AG04450 (cell line): ENCODE data around the gene TMEM101. TPM values are rescaled to one million over a fixed set of nuclear protein-coding genes. Genes with fewer than 3 reads are reported as not detected.
A peak's percentile ranks its signal among the peaks of the same experiment; 100 is the strongest.

Experiments
- CTCF ChIA-PET: fragments of 300-600, 350-600 bp; formaldehyde crosslinking; extraction: SDS; loops from one replicate; lab custom pipeline; 2022; ENCODE audit warnings: antibody characterized with exemption, inconsistent platforms; lab: Charles Lee
- POLR2A ChIA-PET: fragments of 350-600 bp; formaldehyde crosslinking; extraction: SDS; loops from one replicate; lab custom pipeline; 2021; ENCODE audit warnings: antibody characterized with exemption, inconsistent platforms; lab: Yijun Ruan, JAX
- DNase-seq: peaks from one replicate; pipeline ENCODE4 v3.0.0-alpha.2; 2011; ENCODE audit warnings: low read depth, low spot score
- H3K27ac ChIP-seq: one replicate; pipeline ENCODE4 v1.5.1; 2012; ENCODE audit warnings: low read depth, low read length, control low read depth
- H3K27me3 ChIP-seq: one replicate; pipeline ENCODE4 v1.6.0; 2012; ENCODE audit warnings: low read length; ENCODE audit not compliant: control insufficient read depth, insufficient read depth
- H3K4me3 ChIP-seq: 2 replicates; pipeline ENCODE4 v1.5.1; 2011; ENCODE audit warnings: mild to moderate bottlenecking, low read depth, low read length, control low read depth
- H3K9me3 ChIP-seq: 2 replicates; pipeline ENCODE4 v1.5.1; 2012; ENCODE audit warnings: low read length; ENCODE audit not compliant: control insufficient read depth, insufficient read depth
- CTCF ChIP-seq: IDR thresholded peaks from 2 replicates; pipeline ENCODE4 v1.5.1; 2011; ENCODE audit warnings: low read depth, low read length, control low read depth, inconsistent platforms
- polyA plus RNA-seq: library from polyadenylated mRNA; depleted of rRNA; stranded (reverse); fragments of >200 nt; gene quantifications from 2 replicates; pipeline ENCODE4 v1.2.3, GENCODE V29; 2011

The TMEM101 gene
- polyA plus RNA-seq, 1 experiment, result 31.3 TPM

DNA sequence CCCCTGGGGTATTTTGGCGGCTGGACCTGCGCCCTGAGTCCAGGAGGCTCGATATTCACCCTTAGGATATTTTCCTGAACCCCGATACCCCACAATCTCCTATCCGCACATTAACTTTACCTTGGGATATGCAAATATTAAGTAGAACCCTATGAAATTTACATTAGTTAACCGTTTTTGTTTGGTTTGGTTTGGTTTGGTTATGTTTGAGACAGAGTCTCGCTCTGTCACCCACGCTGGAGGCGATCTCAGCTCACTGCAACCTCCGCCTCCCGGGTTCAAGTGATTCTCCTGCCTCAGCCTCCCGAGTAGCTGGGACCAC is 19.7 kb downstream of the TMEM101 start:
- Histone ChIP-seq H3K27ac (no peak overlapping the region), H3K27me3 (peaks cover 13% of the 10 kb centered on the region), H3K9me3 (no peaks in the 10 kb centered on the region), H3K4me3 (no peak overlapping the region; the same call in 1 of the 2 replicates)
- CTCF ChIA-PET, result interaction anchor here (0.7 to 10.1 kb wide), 7 partner anchors 12 to 502 kb away, joined by 3 to 123 read pairs (median 6); partner anchors contain the start of gene PPY
- no peak for DNase-seq
- POLR2A ChIA-PET, result no interaction called here
- no peak for TF ChIP-seq CTCF

DNA sequence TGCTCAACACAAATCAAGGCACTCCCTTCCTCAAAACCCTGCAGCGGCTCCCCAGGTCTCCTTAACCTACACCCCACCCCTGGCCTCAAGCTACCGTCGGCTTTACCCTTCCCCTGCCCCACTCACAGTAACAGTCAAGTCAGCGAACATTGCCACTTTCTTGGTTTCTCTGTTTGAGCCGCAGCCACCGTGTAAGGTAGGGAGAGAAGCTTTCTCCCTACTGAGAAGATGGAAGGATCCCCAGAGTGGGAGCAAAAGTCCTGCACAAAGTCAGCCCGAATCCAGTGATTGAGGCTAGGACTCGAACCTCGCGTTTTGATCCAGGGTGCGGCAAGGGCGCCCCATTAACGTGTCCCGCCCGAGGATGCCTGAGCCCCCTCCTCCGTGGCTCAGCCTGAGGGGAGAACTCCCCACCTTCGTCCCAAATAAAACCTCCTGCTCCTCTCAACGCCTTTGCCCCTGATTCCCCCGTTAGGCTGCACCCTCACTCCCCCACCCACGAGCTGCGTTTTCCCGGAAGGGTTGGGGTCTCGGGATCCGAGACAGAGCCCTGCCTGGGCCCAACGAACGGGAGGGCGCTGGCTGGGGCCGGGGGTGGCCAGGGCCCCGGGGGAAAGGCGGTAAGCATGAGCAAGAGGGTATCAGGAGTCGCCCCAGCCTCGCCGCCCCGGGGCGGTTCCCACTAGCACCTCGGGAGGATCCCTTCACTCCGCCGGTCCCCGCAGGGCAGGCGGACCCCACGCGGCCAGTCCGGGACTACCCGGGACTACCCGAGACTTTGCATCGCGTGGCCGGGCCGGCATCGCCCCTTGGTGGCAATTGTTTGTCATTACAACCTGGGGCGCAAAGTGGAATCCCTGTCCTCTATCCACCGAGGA is 20.3 kb downstream of the TMEM101 start:
- POLR2A ChIA-PET, result no interaction called here
- Histone ChIP-seq H3K4me3 (peak overlapping the region; percentile 46), H3K9me3 (no peaks in the 10 kb centered on the region), H3K27ac (no peak overlapping the region), H3K27me3 (peaks cover 13% of the 10 kb centered on the region)
- peak; percentile 87 for TF ChIP-seq CTCF
- CTCF ChIA-PET, result interaction anchor here (0.6 to 10.1 kb wide), 10 partner anchors 8 to 189 kb away, joined by 3 to 123 read pairs (median 4); partner anchors contain the start of gene PPY
- no peak for DNase-seq

DNA sequence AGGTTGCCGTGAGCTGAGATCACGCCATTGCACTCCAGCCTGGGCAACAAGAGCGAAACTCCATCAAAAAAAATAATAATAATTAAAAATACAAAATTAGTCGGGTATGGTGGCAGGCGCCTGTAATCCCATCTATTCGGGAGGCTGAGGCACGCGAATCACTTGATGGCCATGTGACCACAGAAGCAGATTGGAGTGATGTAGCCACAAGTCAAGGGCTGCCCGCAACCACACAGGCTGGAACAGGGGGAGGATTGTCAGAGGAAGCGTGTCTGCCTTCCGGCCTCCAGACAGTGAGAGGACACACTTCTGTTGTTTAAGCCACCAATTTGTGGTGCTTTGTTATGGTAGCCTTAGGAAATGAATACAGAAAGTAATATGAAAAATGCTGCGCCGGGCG is 22.1 kb downstream of the TMEM101 start:
- Histone ChIP-seq H3K4me3 (no peak overlapping the region), H3K27ac (no peak overlapping the region), H3K9me3 (no peaks in the 10 kb centered on the region), H3K27me3 (peaks cover 18% of the 10 kb centered on the region)
- TF ChIP-seq CTCF, result no peak
- DNase-seq, result no peak
- ChIA-PET POLR2A (no interaction called here), CTCF (interaction anchor here (10.1 kb wide), 1 partner anchor 48 kb away, joined by 123 read pairs; the partner anchor contains the start of gene PPY)

DNA sequence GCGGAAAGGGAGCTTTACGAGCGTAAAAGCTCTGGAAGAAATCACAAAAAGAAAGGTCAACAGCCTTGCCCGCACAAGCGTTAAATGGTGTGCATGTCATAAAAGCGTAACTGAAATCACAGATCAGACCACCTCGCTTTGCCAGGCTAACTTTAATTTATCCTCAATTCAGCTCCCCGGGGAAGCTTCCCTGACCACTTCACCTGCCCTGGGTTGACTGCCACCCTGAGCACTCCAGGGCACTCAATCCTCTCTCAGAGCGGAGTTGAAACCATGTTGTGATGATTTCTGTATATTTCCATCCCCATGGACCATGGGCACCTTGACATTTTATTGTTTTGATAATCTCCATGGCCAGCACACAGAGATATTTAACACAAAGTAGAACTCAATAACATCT is 26.5 kb downstream of the TMEM101 start:
- POLR2A ChIA-PET, result no interaction called here
- CTCF ChIA-PET, result interaction anchor here (1.0 kb wide), 1 partner anchor 44 kb away, joined by 6 read pairs; no protein-coding TSS in a partner anchor
- peaks cover 26% of the 10 kb centered on the region for H3K27me3 ChIP-seq
- H3K9me3 ChIP-seq, result no peaks in the 10 kb centered on the region; the same call in 1 of the 2 replicates
- no peak overlapping the region for H3K27ac ChIP-seq
- H3K4me3 ChIP-seq, result no peak overlapping the region
- no peak for DNase-seq
- no peak for TF ChIP-seq CTCF
